Kidney (tissue), 14 donors: ENCODE results near the gene C1orf141. TPM values are rescaled to one million over a fixed set of nuclear protein-coding genes. Genes with fewer than 3 reads are reported as not detected.

ENCODE experiments used
- DNase-seq, 5 donors: peaks; one replicate each; pipeline ENCODE4 v3.0.0-alpha.2; 2013 to 2020
- FAIRE-seq: peaks from 2 replicates; lab custom pipeline; 2012; peaks lifted over from hg19 to GRCh38; lab: Jason Lieb, UNC
- H3K27ac ChIP-seq, 2 donors: one replicate each; pipeline ENCODE4 v1.7.0; 2013; ENCODE audit warnings: low read depth in 2 of 2, low read length in 2 of 2, inconsistent platforms in 1 of 2
- H3K27me3 ChIP-seq: one replicate; pipeline ENCODE4 v1.7.1; 2013; ENCODE audit warnings: low read length, inconsistent platforms; ENCODE audit not compliant: control insufficient read depth, insufficient read depth
- H3K36me3 ChIP-seq, 3 donors: one replicate each; pipeline versions ENCODE4 v1.7.0 to v1.7.1; 2013; ENCODE audit warnings: low read length in 3 of 3, control low read depth in 1 of 3, inconsistent platforms in 1 of 3; ENCODE audit not compliant: insufficient read depth in 3 of 3, control insufficient read depth in 2 of 3
- H3K4me1 ChIP-seq, 3 donors: one replicate each; pipeline versions ENCODE4 v1.7.0 to v1.7.1; 2013; ENCODE audit warnings: low read length in 3 of 3, inconsistent platforms in 1 of 3, low read depth in 1 of 3; ENCODE audit not compliant: control insufficient read depth in 2 of 3, insufficient read depth in 2 of 3
- H3K4me3 ChIP-seq, 3 donors: one replicate each; pipeline versions ENCODE4 v1.7.0 to v1.8.1; 2013; ENCODE audit warnings: low read length in 3 of 3, control low read depth in 1 of 3, inconsistent platforms in 1 of 3
- H3K9ac ChIP-seq, 3 donors: one replicate each; pipeline versions ENCODE4 v1.7.0 to v1.7.1; 2013; ENCODE audit warnings: low read length in 3 of 3, control low read depth in 1 of 3, inconsistent platforms in 1 of 3
- H3K9me3 ChIP-seq, 3 donors: one replicate each; pipeline versions ENCODE4 v1.7.0 to v1.7.1; 2013; ENCODE audit warnings: low read length in 3 of 3, control low read depth in 1 of 3, inconsistent platforms in 1 of 3; ENCODE audit not compliant: control insufficient read depth in 2 of 3, insufficient read depth in 1 of 3
- intact Hi-C: fragments of 100-400 bp; cut with DNase I; formaldehyde crosslinking; loops from one replicate; pipeline ENCODE4 v1.11.1; 2022
- polyA plus RNA-seq: library from polyadenylated mRNA; stranded (reverse); fragments of 350-450 nt; fragmentation: Illumina TruSeq; extraction: RNeasy Lipid Tissue Mini Kit (QIAGEN cat#74804); gene quantifications from one replicate; pipeline ENCODE4 v1.2.3, GENCODE V29; 2014; ENCODE audit warnings: low read depth, low replicate concordance; ENCODE audit not compliant: insufficient read depth
- total RNA-seq: library from RNA; stranded (reverse); fragmentation: NEBNext Ultra II Directional; extraction: Animal tissue kit (Norgen Biotek cat#: 25700); gene quantifications from one replicate; pipeline ENCODE4 v1.2.1, GENCODE V29; 2021
- TF ChIP-seq, protein P1 (sequence below): IDR thresholded peaks from 3 replicates; pipeline ENCODE4 v1.5.1; 2012; ENCODE audit warnings: mild to moderate bottlenecking, moderate library complexity, borderline replicate concordance; ENCODE audit not compliant: insufficient read depth; ENCODE audit errors: extremely low read depth
- donor health status: control.
- donor health status: control.
- donor health status: control.
- donor health status: control.
- donor health status: control.
- donor health status: DM: yes; HTN: yes; CAD: no.
- donor health status: Normal renal cell carcinoma (clear cell type).

Gene C1orf141
- total and polyA plus RNA-seq, 2 donors from 2014 or later = not detected

DNA sequence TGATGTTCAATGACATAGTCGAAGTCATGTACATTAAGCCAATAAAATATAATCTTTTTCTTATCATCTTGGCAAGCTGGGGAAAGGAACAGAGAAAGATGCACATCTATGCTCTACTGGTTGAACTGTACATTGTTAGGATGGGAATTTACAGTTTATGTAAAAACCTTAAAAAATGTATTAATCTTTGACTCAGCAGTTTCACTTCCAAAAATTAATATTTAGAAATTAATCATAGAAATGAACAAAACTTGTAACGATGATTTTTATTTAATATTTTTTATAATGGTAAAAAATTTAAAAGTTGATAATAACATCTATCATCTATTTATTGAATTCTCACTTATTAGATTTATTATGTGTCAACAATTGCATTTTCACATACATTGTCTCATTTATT is 5.7 kb upstream of the C1orf141 start:
- TF ChIP-seq, protein P1, sequence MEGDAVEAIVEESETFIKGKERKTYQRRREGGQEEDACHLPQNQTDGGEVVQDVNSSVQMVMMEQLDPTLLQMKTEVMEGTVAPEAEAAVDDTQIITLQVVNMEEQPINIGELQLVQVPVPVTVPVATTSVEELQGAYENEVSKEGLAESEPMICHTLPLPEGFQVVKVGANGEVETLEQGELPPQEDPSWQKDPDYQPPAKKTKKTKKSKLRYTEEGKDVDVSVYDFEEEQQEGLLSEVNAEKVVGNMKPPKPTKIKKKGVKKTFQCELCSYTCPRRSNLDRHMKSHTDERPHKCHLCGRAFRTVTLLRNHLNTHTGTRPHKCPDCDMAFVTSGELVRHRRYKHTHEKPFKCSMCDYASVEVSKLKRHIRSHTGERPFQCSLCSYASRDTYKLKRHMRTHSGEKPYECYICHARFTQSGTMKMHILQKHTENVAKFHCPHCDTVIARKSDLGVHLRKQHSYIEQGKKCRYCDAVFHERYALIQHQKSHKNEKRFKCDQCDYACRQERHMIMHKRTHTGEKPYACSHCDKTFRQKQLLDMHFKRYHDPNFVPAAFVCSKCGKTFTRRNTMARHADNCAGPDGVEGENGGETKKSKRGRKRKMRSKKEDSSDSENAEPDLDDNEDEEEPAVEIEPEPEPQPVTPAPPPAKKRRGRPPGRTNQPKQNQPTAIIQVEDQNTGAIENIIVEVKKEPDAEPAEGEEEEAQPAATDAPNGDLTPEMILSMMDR = no peak
- Histone ChIP-seq H3K4me1 (peaks cover 0 to 5% (median 0%) of the 10 kb centered on the region in 3 donors), H3K9me3 (no peaks in the 10 kb centered on the region), H3K36me3 (no peaks in the 10 kb centered on the region), H3K4me3 (no peak overlapping the region), H3K9ac (no peak overlapping the region), H3K27me3 (no peaks in the 10 kb centered on the region), H3K27ac (no peak overlapping the region)
- intact Hi-C loops = no loop called here
- FAIRE-seq (peak; percentile 95), DNase-seq (no peak)

DNA sequence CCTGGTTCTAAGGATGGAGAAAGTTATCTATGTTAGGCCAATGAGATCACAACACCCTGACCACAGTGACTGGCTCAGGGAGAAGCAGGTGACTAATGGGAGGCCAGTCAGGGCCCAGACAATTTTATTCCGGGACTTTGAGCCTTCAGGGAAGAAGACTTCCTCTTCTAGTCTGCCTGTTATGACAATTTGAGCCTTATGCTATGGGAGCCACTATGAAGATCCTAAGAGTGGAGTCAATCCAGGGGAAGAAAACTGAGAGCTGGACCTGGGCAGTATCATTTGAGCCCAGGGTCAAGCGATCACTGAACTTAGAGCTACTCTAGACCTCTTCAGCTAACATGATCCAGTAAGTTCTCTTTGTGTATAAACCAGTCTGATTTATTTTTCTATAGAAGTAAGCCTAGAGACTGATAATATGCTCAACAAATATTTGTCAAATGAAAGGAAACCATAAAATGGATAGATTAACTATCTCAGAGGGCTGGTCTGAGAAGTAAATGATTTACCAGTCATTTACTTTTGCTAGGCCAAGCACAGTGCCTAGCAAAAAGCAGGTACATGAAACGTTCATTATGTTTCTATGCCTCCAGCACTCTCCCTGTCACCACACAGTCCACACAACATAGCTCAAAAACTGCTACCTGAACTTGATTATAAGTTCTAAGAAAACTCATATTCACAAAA is 4.2 kb upstream of the C1orf141 start:
- Histone ChIP-seq H3K27me3 (no peaks in the 10 kb centered on the region), H3K4me1 (peaks cover 0 to 12% (median 3%) of the 10 kb centered on the region in 3 donors), H3K36me3 (no peaks in the 10 kb centered on the region), H3K9me3 (no peaks in the 10 kb centered on the region), H3K4me3 (no peak overlapping the region), H3K9ac (no peak overlapping the region), H3K27ac (no peak overlapping the region)
- DNase-seq = no peak
- intact Hi-C loops = loop anchor here (10.0 kb wide), 1 partner anchor 144 kb away; no protein-coding TSS in a partner anchor
- TF ChIP-seq, protein P1 = no peak
- no peak for FAIRE-seq

DNA sequence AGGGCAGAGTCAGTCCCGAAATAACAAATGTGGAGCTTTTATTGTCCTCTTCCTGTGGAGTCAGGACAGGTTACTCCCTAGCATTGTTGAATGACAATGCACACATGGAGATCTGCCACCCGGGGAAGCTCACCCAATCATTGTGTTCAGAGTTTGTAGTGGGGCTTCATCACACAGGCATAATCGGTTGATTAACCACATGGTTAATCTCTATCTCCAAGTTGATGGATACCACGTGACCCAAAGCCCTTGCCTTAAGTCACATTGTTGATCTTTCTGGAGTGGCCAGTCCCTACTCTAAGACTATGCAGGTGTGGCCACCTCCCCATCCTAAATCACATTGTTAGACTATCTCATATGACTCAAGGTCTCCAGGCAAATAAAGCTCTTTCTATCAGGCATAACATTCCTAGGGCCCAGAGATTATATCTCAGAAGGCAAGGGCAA is 2.6 kb upstream of the C1orf141 start:
- TF ChIP-seq, protein P1 = no peak
- intact Hi-C loops = loop anchor here (10.0 kb wide), 1 partner anchor 143 kb away; no protein-coding TSS in a partner anchor
- Histone ChIP-seq H3K27ac (no peak overlapping the region), H3K36me3 (no peaks in the 10 kb centered on the region), H3K9me3 (no peaks in the 10 kb centered on the region), H3K9ac (no peak overlapping the region), H3K4me3 (no peak overlapping the region), H3K27me3 (no peaks in the 10 kb centered on the region), H3K4me1 (peaks cover 0 to 12% (median 3%) of the 10 kb centered on the region in 3 donors)
- FAIRE-seq = no peak
- peak in 1 of 5 donors; percentile 11 for DNase-seq
